Transverse colon (tissue), 4 donors: ENCODE measurements around the gene PI4KA.
"Not testable (repeated sequence)": the region's sequence is repeated elsewhere in the genome, so short reads cannot be mapped to it uniquely, and the experiment has no call there.

Source experiments
- CTCF ChIP-seq, 5 experiments: fragments of 200-600 bp in 3 of 5; fragments of 450-650 bp in 2 of 5; sonication (generic) in 3 of 5; IDR thresholded peaks; 1 replicate in 2 of 5; 2 replicates in 3 of 5; pipeline ENCODE4 v1.5.1; 2016 to 2017; ENCODE audit warnings: antibody characterized with exemption in 5 of 5, inconsistent platforms in 3 of 5, mild to moderate bottlenecking in 2 of 5, moderate library complexity in 1 of 5
- POLR2AphosphoS5 ChIP-seq, 3 donors: sonication (generic); formaldehyde crosslinking; IDR thresholded peaks; one replicate each; pipeline ENCODE4 v1.6.1; 2016; ENCODE audit warnings: antibody characterized with exemption in 3 of 3

- not testable (repeated sequence) for TF ChIP-seq CTCF, POLR2AphosphoS5 (IDR thresholded peaks at IDR 0.05)
Measured at GRCh38 chr22:20701680-20702136, 156.9 kb downstream of the PI4KA start.
